Mesenchymal stem cell (in vitro differentiated cells and primary cell): ENCODE results near the gene CDC42BPA.

Experiments
- DNase-seq: peaks from one replicate; pipeline ENCODE4 v3.0.0-alpha.2; 2013
- H2AFZ ChIP-seq: one replicate; pipeline ENCODE4 v1.6.1; 2013; ENCODE audit warnings: low read depth, mild to moderate bottlenecking, control low read depth, inconsistent platforms, low read length, moderate library complexity
- H2AK5ac ChIP-seq: 2 replicates; pipeline ENCODE4 v1.6.1; 2013; ENCODE audit warnings: low read length, moderate library complexity, mild to moderate bottlenecking, inconsistent platforms; ENCODE audit not compliant: severe bottlenecking
- H2BK120ac ChIP-seq: one replicate; pipeline ENCODE4 v1.6.1; 2013; ENCODE audit warnings: low read depth, mild to moderate bottlenecking, inconsistent platforms, low read length, moderate library complexity
- H2BK12ac ChIP-seq, 2 experiments: one replicate each; pipeline ENCODE4 v1.6.1; 2013; ENCODE audit warnings: inconsistent platforms in 2 of 2, low read length in 2 of 2, mild to moderate bottlenecking in 2 of 2, moderate library complexity in 2 of 2, control low read depth in 1 of 2
- H2BK15ac ChIP-seq: one replicate; pipeline ENCODE4 v1.6.1; 2013; ENCODE audit warnings: mild to moderate bottlenecking, low read depth, inconsistent platforms; ENCODE audit not compliant: poor library complexity, severe bottlenecking
- H2BK5ac ChIP-seq: 2 replicates; pipeline ENCODE4 v1.6.1; 2013; ENCODE audit warnings: low read depth, mild to moderate bottlenecking, low read length, control low read depth, inconsistent platforms; ENCODE audit not compliant: poor library complexity, severe bottlenecking
- H3K14ac ChIP-seq, 2 experiments: one replicate each; pipeline ENCODE4 v1.6.1; 2013; ENCODE audit warnings: inconsistent platforms in 2 of 2, low read length in 2 of 2, control low read depth in 1 of 2, mild to moderate bottlenecking in 1 of 2, moderate library complexity in 1 of 2
- H3K18ac ChIP-seq, 2 experiments: one replicate each; pipeline ENCODE4 v1.6.1; 2013; ENCODE audit warnings: inconsistent platforms in 2 of 2, low read length in 2 of 2, control low read depth in 1 of 2, low read depth in 1 of 2, mild to moderate bottlenecking in 1 of 2
- H3K23ac ChIP-seq, 2 experiments: one replicate each; pipeline ENCODE4 v1.6.1; 2013; ENCODE audit warnings: inconsistent platforms in 2 of 2, low read length in 2 of 2, mild to moderate bottlenecking in 2 of 2, moderate library complexity in 2 of 2, control low read depth in 1 of 2
- H3K27ac ChIP-seq: 2 replicates; pipeline ENCODE4 v1.5.1; 2013; ENCODE audit warnings: mild to moderate bottlenecking, moderate library complexity, low read length, control low read depth, inconsistent platforms; ENCODE audit not compliant: poor library complexity, severe bottlenecking
- H3K27me3 ChIP-seq, 2 experiments: 2 replicates each; pipeline versions ENCODE4 v1.6.1 to v1.7.0; 2013; ENCODE audit warnings: low read length in 2 of 2, mild to moderate bottlenecking in 2 of 2, moderate library complexity in 2 of 2, control low read depth in 1 of 2, inconsistent platforms in 1 of 2; ENCODE audit not compliant: control insufficient read depth in 1 of 2, insufficient read depth in 1 of 2
- H3K36me3 ChIP-seq, 2 experiments: 2 replicates each; pipeline versions ENCODE4 v1.6.1 to v1.7.0; 2013; ENCODE audit warnings: low read length in 2 of 2, control low read depth in 1 of 2, inconsistent platforms in 1 of 2, low read depth in 1 of 2, mild to moderate bottlenecking in 1 of 2; ENCODE audit not compliant: insufficient read depth in 2 of 2, control insufficient read depth in 1 of 2
- H3K4ac ChIP-seq, 2 experiments: one replicate each; pipeline ENCODE4 v1.6.1; 2013; ENCODE audit warnings: inconsistent platforms in 2 of 2, low read length in 2 of 2, mild to moderate bottlenecking in 2 of 2, moderate library complexity in 2 of 2, control low read depth in 1 of 2, low read depth in 1 of 2
- H3K4me1 ChIP-seq: 2 replicates; pipeline ENCODE4 v1.6.1; 2013; ENCODE audit warnings: low read depth, low read length, control low read depth; ENCODE audit not compliant: control insufficient read depth, insufficient read depth
- H3K4me2 ChIP-seq: 2 replicates; pipeline ENCODE4 v1.6.1; 2013; ENCODE audit warnings: low read length, mild to moderate bottlenecking, inconsistent platforms; ENCODE audit not compliant: poor library complexity, severe bottlenecking
- H3K4me3 ChIP-seq, 2 experiments: 2 replicates each; pipeline versions ENCODE4 v1.5.1 to v1.7.0; 2013; ENCODE audit warnings: low read length in 2 of 2, mild to moderate bottlenecking in 2 of 2, control low read depth in 1 of 2, low read depth in 1 of 2; ENCODE audit not compliant: insufficient read depth in 1 of 2
- H3K79me1 ChIP-seq: replicated peaks from 2 replicates; pipeline ENCODE4 v1.6.1; 2013; ENCODE audit warnings: mild to moderate bottlenecking, control low read depth, low read length, inconsistent platforms; ENCODE audit not compliant: poor library complexity, severe bottlenecking
- H3K9ac ChIP-seq: 2 replicates; pipeline ENCODE4 v1.7.0; 2013; ENCODE audit warnings: mild to moderate bottlenecking, low read length, moderate library complexity
- H3K9me3 ChIP-seq: 2 replicates; pipeline ENCODE4 v1.7.0; 2013; ENCODE audit warnings: mild to moderate bottlenecking, low read length; ENCODE audit not compliant: control insufficient read depth
- H4K8ac ChIP-seq: one replicate; pipeline ENCODE4 v1.6.1; 2013; ENCODE audit warnings: inconsistent platforms, mild to moderate bottlenecking, low read length, moderate library complexity
- H4K91ac ChIP-seq: one replicate; pipeline ENCODE4 v1.6.1; 2013; ENCODE audit warnings: mild to moderate bottlenecking, low read length, inconsistent platforms
- WGBS: methylation state at CpG from one replicate; pipeline ENCODE4 v1.1.7; 2013; ENCODE audit warnings: mixed read lengths; 5-methylcytosine and 5-hydroxymethylcytosine counted together

Gene CDC42BPA

GRCh38 chr1:226983992-226984364 lies 334.3 kb downstream of the CDC42BPA start:
- WGBS: 92% methylated on average over 3 of the region's 5 CpGs

GRCh38 chr1:226983247-226983991 lies 334.9 kb downstream of the CDC42BPA start:
- H4K91ac ChIP-seq: no peak overlapping the region
- peaks cover 35 to 62% of the 10 kb centered on the region in 2 experiments for H3K36me3 ChIP-seq
- H2BK12ac ChIP-seq: no peak overlapping the region

More at GRCh38 chr1:226983992-226984364, 334.3 kb downstream of the CDC42BPA start:
- Histone ChIP-seq H3K27me3 (no peaks in the 10 kb centered on the region), H2BK120ac (no peak overlapping the region), H3K27ac (no peak overlapping the region), H3K4me1 (peaks cover 8% of the 10 kb centered on the region), H2BK5ac (no peak overlapping the region), H3K14ac (no peak overlapping the region), H4K8ac (no peak overlapping the region), H2BK15ac (no peak overlapping the region), H3K4me2 (no peak overlapping the region), H3K79me1 (no peaks in the 10 kb centered on the region), H3K4ac (no peak overlapping the region), H3K36me3 (peaks cover 35 to 58% of the 10 kb centered on the region in 2 experiments), H3K9ac (no peak overlapping the region), H2AK5ac (no peak overlapping the region), H2AFZ (no peak overlapping the region), H4K91ac (no peak overlapping the region), H3K9me3 (no peaks in the 10 kb centered on the region), H3K23ac (no peak overlapping the region), H3K18ac (no peak overlapping the region), H2BK12ac (no peak overlapping the region), H3K4me3 (no peak overlapping the region)
- no peak for DNase-seq

GRCh38 chr1:226982451-226983177 lies 335.7 kb downstream of the CDC42BPA start:
- Histone ChIP-seq H2BK12ac (no peak overlapping the region), H3K4me3 (no peak overlapping the region), H2BK120ac (no peak overlapping the region), H3K9me3 (no peaks in the 10 kb centered on the region), H3K18ac (no peak overlapping the region), H3K4me2 (no peak overlapping the region), H2AK5ac (no peak overlapping the region), H3K27ac (no peak overlapping the region), H3K4ac (no peak overlapping the region), H4K8ac (no peak overlapping the region), H3K14ac (no peak overlapping the region), H3K4me1 (peaks cover 8% of the 10 kb centered on the region), H2BK5ac (no peak overlapping the region), H3K9ac (no peak overlapping the region), H2AFZ (no peak overlapping the region), H3K23ac (no peak overlapping the region), H3K36me3 (peaks cover 39 to 63% of the 10 kb centered on the region in 2 experiments), H4K91ac (no peak overlapping the region), H3K27me3 (no peaks in the 10 kb centered on the region), H3K79me1 (no peaks in the 10 kb centered on the region), H2BK15ac (no peak overlapping the region)
- no peak for DNase-seq
- WGBS: 95% methylated on average over 29 of the region's 31 CpGs

More at GRCh38 chr1:226983247-226983991, 334.9 kb downstream of the CDC42BPA start:
- Histone ChIP-seq H3K27me3 (no peaks in the 10 kb centered on the region), H2AK5ac (no peak overlapping the region), H2AFZ (no peak overlapping the region), H2BK5ac (no peak overlapping the region), H2BK15ac (no peak overlapping the region), H3K4me1 (peaks cover 8% of the 10 kb centered on the region), H3K79me1 (no peaks in the 10 kb centered on the region), H3K18ac (no peak overlapping the region), H3K14ac (no peak overlapping the region), H3K4ac (no peak overlapping the region), H2BK120ac (no peak overlapping the region), H3K9ac (no peak overlapping the region), H3K9me3 (no peaks in the 10 kb centered on the region), H3K4me2 (no peak overlapping the region), H3K27ac (no peak overlapping the region), H4K8ac (no peak overlapping the region), H3K4me3 (no peak overlapping the region), H3K23ac (no peak overlapping the region)
- WGBS: 92% methylated on average over 15 of the region's 18 CpGs
- DNase-seq: no peak

GRCh38 chr1:226981838-226982237 lies 336.5 kb downstream of the CDC42BPA start:
- no peak overlapping the region for H2AFZ ChIP-seq
- H3K4me2 ChIP-seq: no peak overlapping the region
- no peak overlapping the region for H2BK5ac ChIP-seq
- H2BK120ac ChIP-seq: no peak overlapping the region
- H2AK5ac ChIP-seq: no peak overlapping the region
- H2BK12ac ChIP-seq: no peak overlapping the region
- no peak overlapping the region for H3K18ac ChIP-seq
- H3K79me1 ChIP-seq: no peaks in the 10 kb centered on the region
- peaks cover 8% of the 10 kb centered on the region for H3K4me1 ChIP-seq
- WGBS: 88% methylated on average over 18 of the region's 18 CpGs
- no peak overlapping the region for H3K23ac ChIP-seq
- peaks cover 31 to 59% of the 10 kb centered on the region in 2 experiments for H3K36me3 ChIP-seq
- H3K9me3 ChIP-seq: no peaks in the 10 kb centered on the region
- no peak overlapping the region for H3K27ac ChIP-seq
- no peak overlapping the region for H3K4ac ChIP-seq
- no peak overlapping the region for H3K14ac ChIP-seq
- no peak overlapping the region for H4K91ac ChIP-seq
- no peaks in the 10 kb centered on the region for H3K27me3 ChIP-seq
- no peak overlapping the region for H2BK15ac ChIP-seq
- H3K4me3 ChIP-seq: no peak overlapping the region
- no peak for DNase-seq
- no peak overlapping the region for H3K9ac ChIP-seq
- no peak overlapping the region for H4K8ac ChIP-seq
